NB4 (cell line): ENCODE measurements around the gene ARHGAP30.

ENCODE experiments used
- CTCF ChIP-seq: IDR thresholded peaks from one replicate; pipeline ENCODE4 v1.5.1; 2012; ENCODE audit warnings: low read depth, low read length
- POLR2A ChIP-seq: IDR thresholded peaks from 2 replicates; pipeline ENCODE4 v1.6.1; 2011; ENCODE audit warnings: mild to moderate bottlenecking; ENCODE audit not compliant: insufficient read length; ENCODE audit errors: extremely low read depth

- TF ChIP-seq POLR2A (no peak), CTCF (no peak)
Measured at GRCh38 chr1:161091093-161091492, 21.4 kb upstream of the ARHGAP30 start.
